SHP77 treated with DMSO at 0.1 percent for 48 hours (cell line): ENCODE data around the gene CFAP45.

Experiments used
- DNase-seq: peaks from one replicate; lab custom pipeline; 2025; lab: John Stamatoyannopoulos, UW

The CFAP45 gene

DNA sequence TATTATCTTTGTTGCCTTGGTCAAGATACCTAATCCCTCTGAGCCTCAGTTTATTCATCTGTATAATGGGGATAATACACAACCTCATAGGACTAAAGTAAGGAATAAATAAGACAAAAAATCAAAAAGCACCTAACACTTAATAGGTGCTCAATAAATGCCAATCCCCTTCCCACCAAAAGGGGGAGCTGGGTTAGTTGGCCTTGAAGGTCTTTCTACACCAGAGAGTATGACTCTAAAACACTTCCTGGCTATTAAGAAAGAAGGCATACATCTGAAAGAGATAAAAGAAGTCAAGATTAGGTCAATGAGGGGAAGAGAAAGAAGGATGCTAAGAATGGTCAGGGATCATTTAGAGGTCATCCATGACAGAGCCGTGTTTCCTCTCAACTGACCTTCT is 48.6 kb downstream of the CFAP45 start:
- DNase-seq, result no peak

DNA sequence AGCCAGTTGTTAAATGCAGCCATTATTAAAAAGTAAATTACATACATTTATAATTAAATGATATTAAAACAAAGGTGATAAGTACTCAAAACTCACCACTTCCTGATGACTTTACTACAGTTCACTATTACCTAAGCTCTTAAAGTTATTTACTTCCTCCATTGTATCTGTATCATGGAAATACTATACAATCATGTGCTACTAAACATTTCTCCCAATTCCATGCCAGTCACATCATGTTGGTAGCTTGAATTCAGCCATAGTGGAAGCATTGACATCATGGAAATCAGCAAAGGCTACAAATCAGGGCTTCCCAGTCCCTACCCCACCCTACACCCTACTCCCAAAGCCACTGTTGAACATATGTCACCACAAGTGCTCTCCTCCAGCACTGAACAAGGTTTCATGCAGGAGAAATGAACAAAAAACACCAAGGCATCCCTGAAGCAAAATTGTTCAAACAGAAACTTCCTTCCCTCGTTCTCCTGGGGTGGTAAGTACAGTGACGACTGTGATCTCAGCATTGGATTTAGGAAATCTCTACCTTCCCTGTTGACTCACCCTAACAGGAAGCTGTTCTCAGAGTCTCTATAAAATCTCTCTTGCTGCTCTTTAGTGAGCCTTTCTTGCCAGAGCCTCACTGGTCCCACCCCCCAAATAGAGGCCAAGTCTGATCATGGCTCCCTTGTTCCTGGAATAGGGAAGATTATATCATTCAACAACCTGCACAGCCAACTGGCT is 50.2 kb downstream of the CFAP45 start:
- DNase-seq, result no peak

DNA sequence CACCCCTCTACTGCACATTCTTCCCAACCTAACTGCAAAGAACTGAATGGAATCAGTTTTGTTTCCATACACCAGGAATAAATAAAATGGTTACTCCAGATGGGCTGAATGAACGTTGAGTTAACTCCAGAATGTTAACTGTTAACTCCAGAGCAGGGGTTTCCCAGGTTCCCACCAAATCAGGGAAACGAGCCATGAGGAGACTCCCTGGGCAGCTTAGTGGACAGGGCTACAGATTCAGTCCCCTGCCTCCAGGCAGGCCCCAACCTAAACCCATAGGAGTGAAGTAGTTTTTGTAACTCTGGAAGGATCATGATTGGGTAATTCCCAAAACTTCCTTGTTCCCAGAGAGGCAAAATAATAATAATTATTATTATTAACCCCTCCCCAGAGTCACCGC is 51.6 kb downstream of the CFAP45 start:
- DNase-seq, result no peak

DNA sequence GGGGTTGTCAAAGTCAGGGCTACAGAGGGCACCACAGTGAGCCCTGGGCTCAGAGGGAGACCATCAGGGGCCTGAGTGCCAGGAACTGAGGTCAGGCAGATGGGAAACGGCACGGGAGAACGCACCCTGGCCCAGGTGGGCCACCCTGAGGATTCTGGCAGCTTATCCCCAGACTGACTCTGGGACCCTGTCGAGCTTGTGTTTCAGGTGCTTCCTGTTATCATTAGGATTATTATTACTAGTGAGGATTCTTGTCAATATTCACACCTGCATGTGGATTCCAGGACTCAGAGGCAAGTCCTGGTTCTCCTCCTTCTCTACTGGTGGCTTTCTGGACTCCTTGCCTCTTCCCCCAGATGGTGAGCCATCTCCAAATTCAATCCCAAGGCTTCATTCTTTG is 52.7 kb downstream of the CFAP45 start:
- DNase-seq, result no peak

DNA sequence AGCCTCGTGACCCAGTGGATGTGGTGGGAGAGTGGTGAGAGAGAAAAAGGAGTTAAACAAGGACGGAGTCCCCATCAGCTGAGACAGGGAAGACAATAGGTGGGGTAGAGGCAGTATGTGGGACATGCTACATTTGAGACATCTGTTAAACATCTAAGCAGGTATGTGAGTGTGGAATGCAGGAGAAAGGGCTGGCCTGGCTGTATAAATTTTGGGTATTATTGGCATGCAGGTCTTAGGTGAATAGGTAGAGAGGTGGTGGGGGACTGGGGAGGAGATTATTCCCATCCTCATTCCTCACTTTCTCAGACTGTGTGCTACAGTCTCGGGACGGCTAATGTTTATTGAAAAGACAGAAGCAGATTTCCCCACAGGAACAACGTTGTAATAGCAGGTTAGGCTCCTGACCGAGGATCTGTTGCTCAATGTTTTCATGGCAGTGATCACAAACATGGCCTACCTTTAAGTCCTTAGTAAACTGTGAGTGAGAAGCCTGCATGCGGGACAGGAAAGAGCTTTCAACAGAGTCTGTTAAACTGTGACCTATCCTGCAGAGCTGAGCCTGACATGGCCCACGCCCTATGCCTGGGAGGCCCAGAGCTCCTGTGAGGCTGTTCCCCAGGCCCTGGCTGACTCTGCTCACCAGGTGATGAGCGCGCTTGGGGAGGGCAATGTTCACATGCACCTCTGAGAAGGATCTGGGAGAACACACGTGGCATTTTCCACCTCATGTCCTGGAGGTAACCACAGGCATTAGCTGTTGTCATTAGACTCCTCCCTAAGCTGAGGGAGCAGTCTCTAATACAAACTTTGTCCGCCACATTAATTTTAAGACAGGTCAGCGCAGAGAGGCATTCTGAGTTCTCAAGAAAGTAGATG is 54.0 kb downstream of the CFAP45 start:
- no peak for DNase-seq

DNA sequence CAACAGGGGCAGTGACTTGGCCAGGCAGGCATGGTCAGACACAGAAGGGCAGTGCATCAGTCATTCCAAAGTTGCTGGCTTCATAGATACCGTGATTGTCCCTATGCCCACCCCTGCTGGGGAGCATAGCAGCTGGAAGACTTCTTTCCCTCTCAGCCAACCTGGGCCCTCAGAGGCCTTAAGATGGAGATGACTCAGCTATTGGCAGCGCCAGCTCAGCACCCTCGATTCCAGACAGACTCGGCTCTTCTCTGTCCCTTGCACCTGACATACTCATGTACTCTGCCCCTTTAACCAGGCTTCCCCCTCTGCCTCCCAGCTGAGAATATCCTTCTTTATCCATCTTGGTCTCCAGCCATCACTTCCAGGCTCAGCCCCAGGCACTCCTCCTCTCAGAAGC is 56.5 kb downstream of the CFAP45 start:
- DNase-seq, result no peak

DNA sequence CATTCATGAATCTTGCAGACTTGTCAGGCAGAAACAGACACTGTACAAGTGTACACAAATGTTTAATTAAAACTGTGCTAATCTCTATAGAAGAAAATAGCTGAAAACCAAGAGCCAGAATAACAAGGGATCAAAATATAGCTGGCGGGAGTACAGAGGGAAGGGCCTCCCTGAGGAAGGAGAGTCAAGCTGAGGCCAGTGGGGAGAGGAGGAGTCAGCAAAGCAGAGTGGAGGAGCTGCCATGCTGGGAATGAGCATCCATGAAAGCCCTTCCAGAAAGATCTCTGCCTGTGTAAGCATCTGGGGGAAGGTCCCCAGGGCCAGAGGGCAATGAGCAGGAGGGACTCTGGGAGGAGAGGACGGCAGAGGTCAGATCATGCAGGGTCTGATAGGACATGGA is 58.2 kb downstream of the CFAP45 start:
- DNase-seq, result no peak

DNA sequence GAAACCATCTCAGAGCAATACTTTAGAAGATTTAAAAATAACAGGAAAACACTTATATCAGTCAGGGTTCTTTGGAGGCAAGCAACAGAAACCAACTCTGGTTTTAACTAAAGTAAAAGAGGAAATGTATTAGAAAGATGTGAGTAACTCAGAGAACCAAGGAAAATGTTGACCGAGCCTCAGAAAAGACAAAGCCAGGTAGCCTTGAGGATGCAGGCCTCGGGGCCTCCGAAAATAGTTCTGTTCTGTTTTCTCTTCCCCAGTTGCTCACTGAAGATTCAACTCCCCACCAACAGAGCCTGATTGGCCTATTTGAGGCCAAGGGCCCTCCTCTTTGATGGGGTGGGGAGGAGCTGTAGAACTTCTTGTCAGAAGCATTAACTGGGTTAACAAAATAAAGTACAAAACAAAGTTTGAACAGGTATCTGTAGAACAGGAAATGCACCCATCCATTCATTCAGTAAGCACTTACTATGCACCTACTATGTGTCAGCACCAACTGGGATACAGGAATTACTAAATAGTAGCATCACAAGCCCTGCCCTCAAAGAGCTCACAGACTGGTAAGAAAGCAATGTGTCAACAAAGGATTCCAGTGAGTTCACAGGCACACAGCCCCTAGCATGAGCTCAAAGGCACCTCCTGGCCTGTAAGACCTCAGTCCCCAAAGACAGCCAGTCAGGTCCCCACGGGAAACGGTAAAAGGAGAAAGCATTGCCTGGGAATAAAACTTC is 60.7 kb downstream of the CFAP45 start:
- no peak for DNase-seq

DNA sequence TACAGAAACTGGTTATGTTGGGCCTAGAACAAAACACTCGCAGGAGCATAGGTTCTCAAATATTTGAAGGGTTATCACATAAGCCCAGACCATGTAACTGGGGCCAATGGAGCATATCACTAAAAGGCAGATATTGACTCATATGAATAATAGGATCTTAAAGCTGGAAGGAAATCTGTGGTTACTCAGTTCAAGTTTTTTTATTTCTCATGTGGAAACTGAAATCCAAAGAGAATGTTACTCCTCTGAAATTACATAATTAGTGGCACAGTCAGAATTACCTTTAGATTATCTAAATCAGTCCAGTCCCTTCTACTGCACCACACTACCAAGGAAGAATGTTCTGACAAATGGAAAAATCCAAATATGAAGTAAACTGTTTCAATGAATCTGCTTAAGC is 61.2 kb downstream of the CFAP45 start:
- no peak for DNase-seq

DNA sequence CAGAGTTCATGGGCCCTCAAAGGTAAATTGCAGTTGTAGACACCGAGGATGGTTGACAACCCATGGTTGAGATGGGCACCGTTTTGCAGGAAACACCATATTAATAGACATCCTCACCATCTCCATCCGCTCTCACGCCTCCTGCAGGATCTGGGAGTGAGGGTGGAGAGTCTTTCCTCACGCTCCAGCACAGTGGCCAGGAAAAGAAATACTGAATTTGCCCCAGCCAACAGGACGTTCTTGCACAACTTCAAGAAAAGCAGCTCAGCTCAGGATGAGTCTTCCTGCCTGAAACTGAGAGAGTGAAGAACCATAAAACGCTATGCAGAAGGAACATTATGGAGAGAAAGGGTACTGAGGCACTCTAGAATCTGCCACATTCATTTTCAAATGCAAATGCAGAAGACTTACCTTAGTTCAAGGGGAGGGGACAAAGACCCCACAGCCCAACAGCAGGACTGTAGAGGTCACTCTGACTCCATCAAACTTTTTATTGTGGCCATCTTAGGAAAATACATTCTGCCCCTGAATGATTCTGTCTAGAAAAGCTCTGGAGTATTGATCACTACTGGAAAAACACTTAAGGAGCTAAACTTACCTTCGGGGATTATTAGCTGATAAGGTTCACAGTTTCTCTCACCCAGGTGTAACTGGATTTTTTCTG is 64.0 kb downstream of the CFAP45 start:
- no peak for DNase-seq

DNA sequence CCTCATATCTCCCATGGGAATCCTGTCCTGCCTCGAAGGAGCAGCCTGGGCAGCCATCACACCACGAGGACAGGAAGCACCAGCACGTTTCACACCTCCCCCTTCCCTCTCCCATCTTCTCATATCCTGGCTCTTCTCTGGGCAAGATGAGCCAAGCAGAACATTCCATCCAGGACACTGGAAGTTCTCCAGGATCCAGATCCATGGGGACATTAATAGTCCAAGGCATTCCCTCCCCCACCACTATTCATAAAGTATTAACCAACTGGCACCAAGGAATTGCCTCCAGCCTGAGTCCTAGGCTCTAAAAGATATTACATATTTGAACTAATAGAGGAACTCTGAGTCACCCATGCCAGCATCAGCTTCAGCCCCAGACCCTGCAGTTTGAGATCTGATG is 64.6 kb downstream of the CFAP45 start:
- no peak for DNase-seq

DNA sequence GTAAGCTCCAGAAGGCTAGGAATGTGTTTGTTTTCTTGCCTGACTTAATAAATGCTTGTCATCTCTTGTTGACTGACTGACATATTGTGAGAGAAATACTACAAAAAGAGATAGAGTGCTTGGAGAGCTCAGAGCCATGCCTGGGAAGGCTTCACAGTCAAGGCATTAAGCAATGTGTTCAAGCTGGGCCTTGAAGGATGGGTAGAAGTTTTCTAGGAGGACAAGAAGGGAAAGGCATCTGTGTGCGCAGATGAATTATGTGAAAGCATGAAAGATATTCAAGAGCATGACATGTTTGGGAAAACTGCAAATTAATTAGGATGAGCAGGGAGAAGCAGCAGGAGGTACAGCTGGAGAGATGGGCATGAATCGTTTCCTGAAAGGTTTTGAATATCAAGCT is 67.7 kb downstream of the CFAP45 start:
- DNase-seq, result no peak

DNA sequence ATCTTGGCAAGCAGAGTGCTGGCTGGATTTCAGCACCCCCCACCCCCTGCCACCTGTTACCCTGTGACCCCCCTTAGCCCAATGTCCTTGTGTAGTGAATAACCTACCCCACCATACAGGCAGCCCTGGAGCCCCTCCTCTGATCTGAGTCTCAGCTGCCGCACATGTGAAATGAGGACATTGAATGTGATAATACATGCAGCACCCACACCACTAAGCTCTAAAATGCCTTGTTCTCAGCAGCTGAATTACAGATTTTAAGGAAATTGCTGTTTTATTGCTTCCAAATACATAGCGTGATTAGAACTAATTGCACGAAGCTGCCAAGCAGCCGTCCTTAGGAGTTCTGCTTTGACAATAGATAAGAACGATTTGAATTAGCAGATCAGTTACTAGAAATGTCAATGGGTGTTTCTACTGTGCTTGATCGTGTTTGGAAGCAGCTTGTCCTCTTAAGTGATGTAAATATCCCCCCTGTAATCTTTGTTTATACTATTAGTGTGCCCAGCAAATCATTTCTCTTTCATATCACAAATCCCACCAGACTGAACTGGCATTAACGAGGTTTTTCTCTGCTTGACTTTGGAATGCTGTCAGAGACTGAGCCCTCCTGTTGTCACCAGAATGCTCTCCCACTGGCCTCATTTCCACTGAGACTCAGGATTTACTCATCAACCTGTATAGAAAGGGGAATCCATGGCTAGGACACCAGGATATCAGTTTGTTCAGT is 68.4 kb downstream of the CFAP45 start:
- DNase-seq, result no peak

DNA sequence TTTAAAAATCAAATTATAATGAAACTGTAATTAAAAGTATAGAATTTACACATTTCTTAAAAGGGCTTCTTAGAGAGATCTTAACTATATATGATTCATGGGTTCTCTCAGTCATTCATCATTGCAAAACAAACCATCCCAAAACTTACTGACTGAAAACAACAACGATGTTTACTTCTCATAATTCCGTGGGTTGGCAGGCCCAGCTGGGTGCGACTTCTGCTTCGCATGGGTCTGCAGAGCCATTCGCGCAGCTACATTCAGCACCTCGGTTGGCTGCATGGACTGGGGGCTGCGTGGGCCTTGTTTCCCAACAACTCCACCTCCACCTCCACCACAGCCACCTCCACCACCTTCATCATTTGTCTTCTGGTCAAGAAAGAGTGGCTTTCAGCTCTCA is 69.2 kb downstream of the CFAP45 start:
- no peak for DNase-seq

DNA sequence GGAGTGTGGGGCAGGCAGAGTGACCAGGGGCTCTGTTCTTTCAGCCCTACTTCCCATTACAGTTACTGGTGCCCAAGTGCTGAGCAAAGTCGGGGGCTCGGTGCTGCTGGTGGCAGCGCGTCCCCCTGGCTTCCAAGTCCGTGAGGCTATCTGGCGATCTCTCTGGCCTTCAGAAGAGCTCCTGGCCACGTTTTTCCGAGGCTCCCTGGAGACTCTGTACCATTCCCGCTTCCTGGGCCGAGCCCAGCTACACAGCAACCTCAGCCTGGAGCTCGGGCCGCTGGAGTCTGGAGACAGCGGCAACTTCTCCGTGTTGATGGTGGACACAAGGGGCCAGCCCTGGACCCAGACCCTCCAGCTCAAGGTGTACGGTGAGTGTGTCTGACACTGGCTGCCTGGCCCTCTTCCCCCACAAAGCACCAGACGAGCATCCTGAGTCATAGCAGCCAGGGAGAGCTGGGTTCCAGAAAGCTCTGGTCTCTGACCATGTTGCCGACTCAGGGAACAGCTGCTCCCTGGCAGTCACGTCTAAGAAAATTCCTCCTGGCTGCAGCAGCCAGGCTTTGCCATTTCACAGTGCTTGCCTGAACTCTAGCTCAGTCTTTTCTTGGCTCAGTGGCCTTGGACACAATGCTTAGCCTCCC is 70.0 kb downstream of the CFAP45 start:
- DNase-seq, result no peak

DNA sequence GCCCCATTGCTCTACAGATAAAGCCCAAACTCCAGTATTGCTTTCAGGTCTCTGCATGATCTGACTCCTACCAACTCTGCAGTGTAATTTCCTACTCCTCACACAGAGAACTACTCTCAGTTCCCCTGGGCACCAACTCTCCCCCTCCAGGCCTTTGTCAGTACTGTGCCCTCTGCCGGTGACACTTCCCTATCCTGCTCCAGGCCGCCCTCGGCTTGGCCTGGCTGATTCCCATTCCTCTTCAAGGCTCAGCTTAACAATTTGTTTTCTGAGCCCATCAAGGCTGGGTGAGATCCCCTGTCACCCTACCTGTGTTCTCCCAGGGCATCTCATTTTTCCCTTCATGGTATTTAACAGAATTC is 70.7 kb downstream of the CFAP45 start:
- DNase-seq, result peak; percentile 12

DNA sequence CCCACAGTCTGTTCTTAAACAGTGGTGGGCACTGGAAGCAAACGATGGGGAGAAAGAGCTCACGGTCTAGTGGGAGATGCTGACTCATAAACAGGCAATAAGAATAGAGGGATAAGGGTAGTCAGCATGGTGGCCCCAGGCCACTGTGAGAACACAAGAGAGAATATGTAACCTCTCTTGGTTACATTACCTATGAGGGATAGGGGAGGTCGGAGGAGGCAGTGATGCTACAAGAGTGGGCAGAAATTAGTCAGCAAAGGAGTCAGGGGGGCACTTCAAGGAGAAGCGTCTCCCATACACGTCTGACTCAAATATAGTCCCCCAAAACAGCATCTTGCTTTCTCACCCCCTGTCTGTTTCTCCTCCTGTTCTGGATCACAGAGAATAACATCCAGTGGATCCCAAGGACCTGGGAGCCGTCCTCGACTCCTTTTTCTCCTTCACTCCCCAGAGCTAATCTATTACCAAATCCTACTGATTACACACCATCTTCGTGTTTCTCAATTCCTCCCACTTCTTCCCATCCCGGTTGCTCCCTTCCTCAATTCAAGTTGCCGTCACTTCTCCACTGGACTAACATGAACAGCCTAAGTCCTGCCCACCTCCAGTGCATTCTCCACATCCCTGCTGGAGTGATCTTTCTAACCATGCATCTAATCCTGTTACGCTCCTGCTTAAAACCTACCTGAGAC is 71.2 kb downstream of the CFAP45 start:
- DNase-seq, result no peak

DNA sequence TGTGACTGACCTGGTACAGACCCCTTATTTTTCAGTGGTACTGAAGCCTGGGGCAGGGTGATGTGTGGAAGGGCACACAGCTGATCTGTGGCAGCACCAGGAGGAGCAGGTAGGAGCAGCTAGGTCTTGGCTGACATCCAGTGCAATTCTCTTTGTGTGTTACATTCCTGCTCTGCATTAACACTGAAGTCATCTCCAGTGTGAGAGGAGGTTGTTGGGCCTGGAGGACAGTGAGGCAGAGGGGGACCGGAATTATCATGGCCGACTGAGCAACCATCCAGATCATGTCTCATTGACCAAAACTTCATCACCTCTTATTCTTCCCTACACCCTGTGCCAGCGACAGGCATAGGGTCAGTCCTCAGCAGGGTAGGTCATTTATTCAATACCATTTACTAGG is 71.8 kb downstream of the CFAP45 start:
- no peak for DNase-seq

DNA sequence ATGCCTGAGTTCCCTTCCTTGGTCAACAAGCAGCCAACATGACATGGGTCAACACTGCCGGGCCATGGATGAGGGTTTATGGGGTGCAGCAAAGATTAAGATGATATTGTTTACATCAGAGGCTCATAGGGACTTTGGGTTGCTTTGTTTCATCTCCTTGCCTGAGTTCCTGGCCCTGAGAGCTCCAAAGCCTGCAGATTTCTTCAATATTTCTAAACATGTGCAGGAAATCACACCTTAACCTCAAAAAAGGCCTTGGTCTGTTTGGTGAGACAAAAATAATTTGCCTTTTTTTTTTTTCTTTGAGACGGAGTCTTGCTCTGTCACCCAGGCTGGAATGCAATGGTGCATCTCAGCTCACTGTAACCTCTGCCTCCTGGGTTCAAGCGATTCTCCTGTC is 72.4 kb downstream of the CFAP45 start:
- DNase-seq, result no peak

DNA sequence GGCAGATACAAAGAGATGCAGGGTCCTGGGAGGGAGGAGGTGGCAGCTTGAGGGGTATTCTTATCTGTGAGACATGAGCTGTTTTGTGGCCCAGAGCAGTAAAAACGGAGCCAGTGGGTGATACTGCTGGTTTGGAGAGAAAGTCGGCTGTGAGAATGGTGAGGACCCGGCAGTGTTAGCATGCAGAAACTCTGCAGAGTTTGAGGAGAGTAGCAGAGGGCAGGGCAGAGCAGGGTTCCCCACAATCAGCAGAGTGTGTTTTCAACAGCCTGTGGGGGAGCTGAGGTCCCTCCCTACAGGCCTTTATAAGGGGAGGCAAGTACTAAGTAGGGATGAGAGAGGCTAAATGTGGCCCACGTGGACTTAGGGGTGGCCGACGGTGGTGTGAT is 72.9 kb downstream of the CFAP45 start:
- no peak for DNase-seq
